GM11168 (cell line): ENCODE data around the gene KRT17.

Experiments used
- in situ Hi-C: fragments of 300-500 bp; cut with MboI; formaldehyde crosslinking; loops from one replicate; pipeline ENCODE4 v1.12.0; 2022; ENCODE audit warnings: low sequenced_read_pairs; ENCODE audit not compliant: unreplicated experiment

KRT17 gene

DNA sequence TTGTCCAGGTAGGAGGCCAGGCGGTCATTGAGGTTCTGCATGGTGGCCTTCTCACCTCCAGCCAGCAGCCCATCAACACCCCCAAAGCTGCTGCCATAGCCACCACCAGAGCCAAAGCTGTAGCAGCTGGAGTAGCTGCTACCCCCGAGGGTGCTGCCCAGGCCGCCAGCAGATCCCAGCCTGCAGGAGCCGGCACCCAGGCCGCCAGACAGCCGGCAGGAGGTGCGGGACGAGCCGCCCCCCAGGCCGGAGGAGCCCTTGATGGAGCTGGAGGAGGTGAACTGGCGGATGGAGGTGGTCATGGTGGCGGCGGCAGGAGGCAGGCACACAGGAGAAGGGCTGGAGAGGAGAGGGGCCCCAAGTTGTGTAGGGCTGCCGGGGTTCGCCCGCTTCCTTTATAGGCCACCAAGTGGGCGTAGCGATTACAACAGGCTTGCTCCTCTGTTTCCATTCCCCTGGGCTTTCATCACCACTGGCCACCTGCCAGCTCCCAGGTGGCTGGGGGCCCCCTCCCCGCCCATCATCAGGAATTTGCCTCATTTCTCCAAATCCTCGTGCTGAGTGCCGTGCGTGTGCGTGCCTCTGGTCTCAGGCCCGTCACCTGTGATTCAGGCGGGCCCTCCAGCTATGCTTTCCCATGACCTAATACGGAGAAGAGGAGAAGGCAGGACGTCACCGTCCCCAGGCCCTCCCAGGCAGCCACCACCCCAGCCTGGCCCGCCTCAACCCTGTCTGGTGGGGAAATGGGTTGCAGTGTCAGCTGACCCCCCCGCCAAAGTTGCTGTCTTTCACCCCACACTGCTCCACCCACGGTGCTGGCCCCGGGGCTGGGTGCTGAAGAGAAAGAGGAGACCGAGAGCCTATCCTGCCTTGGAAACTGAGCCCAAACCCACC is at the start of gene KRT17:
Gene KRT17 (minus strand): TSS at position 368 of the 894 bp plus-strand sequence. CDS start 66 bp downstream, at position 302.
- in situ Hi-C loops: no loop called here

- in situ Hi-C loops: loop anchor here (25.0 kb wide), 2 partner anchors 760 to 1060 kb away; no protein-coding TSS in a partner anchor
Observed at GRCh38 chr17:41672153-41672552, 47.8 kb upstream of the KRT17 start.

GRCh38 chr17:41667280-41668041 is 43.1 kb upstream of the KRT17 start:
- in situ Hi-C loops: loop anchor here (25.0 kb wide), 2 partner anchors 755 to 1055 kb away; no protein-coding TSS in a partner anchor

GRCh38 chr17:41666708-41667279 is 42.4 kb upstream of the KRT17 start:
- in situ Hi-C loops: loop anchor here (25.0 kb wide), 2 partner anchors 754 to 1054 kb away; no protein-coding TSS in a partner anchor

- in situ Hi-C loops: loop anchor here (25.0 kb wide), 2 partner anchors 754 to 1054 kb away; no protein-coding TSS in a partner anchor
Observed at GRCh38 chr17:41666237-41666641, 41.9 kb upstream of the KRT17 start.

GRCh38 chr17:41665566-41666236 is 41.3 kb upstream of the KRT17 start:
- in situ Hi-C loops: loop anchor here (25.0 kb wide), 2 partner anchors 753 to 1053 kb away; no protein-coding TSS in a partner anchor

DNA sequence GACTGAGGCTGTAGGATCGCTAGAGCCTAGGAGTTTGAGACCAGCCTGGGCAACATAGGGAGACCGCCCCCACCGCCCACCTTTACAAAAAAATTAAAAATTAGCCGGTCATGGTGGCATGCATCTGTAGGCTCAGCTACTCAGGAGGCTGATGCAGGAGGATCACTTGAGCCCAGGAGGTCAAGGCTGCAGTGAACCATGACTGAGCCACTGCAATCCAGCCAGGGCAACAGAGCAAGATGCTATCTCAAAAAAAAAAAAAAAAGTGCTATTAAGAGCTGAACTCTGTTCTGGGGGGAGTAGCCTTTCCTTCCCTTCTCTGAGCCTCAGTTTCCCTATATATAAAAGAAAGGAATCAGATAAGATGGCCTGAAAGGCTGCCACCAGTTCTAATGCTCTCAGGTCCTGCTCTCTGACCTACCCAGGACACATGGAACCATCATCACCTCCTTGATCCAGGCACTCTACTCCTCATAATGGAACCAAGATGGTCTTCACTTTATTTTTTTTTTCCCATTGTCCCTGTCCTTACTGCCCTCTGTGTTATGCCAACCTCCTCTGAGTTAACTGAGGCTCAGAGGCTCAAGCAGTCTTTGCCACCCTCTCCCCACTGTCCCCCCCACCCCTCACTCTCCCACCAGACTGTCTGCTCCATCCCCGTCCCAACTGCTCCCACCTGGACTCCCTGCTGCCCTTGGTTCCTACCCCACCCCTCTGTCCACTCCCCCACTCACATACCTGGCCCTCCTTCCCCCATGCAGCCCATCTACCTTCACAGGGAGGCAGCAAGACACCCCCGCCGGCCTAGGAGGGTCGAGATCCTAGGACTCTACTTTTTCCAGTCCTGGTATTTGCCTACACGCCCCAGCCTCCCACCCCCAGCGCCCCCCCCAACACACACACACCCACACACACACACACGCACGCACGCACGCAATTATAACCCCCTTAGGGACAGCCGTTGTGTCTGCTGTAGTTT is 40.5 kb upstream of the KRT17 start:
- in situ Hi-C loops: loop anchor here (25.0 kb wide), 2 partner anchors 753 to 1053 kb away; no protein-coding TSS in a partner anchor

- in situ Hi-C loops: loop anchor here (25.0 kb wide), 2 partner anchors 752 to 1052 kb away; no protein-coding TSS in a partner anchor
Observed at GRCh38 chr17:41664172-41664457, 39.7 kb upstream of the KRT17 start.

- in situ Hi-C loops: loop anchor here (25.0 kb wide), 2 partner anchors 751 to 1051 kb away; no protein-coding TSS in a partner anchor
Observed at GRCh38 chr17:41663451-41664171, 39.2 kb upstream of the KRT17 start.

DNA sequence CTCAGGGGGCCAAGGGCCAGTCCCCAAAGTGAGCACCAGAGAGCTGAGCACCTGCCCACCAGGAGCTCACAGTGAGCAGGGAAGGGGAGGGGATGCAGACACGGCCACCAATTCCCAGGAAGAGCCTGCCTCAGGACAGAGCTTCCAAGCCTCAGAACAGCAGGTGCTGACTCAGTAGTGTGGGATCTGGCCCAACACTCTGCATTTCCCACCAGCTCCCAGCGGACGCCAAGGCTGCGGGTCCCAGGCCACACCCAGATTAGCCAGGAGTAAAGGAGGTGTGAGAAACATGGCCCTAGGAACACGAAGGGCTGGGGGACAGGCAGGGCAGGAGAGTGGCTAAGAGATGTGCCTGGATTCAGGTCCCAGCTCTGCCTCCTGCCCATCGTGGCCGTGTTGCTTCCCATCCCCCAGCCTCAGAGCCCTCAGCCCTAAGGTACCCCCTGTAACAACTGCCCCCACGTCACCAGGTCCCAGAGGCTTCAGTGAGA is 35.9 kb upstream of the KRT17 start:
- in situ Hi-C loops: loop anchor here (25.0 kb wide), 2 partner anchors 748 to 1048 kb away; no protein-coding TSS in a partner anchor

DNA sequence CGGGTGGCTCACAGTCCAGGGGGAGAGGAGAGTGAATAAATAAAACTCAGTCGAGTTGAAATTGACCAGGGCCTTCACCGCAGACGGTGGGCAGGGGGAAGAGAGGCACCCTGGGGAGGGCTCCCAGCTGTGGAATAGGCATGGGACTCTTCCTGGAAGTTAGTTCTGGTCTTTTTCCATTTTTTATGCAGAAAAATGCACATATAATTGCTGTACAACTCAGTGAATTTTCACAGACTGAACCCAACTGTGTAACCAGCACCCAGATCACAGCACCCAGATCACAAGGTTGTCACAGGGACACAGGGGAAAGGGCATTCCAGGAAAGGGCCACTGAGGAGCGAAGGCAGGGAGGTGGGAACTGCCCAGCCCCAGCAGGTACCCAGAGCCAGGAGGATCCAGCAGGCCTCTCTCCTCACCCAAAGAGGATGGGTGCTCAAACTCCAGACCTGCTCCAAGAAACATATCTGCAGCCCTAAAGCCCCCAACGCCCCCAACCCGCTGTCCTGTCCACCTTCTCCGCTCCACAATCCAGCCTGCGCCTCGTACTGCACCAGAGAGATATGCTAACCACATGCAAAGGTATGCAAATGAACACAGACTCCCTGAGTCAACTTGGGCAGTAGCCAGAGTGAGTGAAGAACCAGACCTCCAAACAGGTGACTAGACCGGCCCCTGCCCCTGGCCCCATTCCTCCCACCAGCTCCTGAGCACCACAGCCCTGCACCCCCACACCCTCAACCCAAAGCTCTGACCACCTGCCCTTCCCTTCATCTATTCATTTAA is 35.2 kb upstream of the KRT17 start:
- in situ Hi-C loops: loop anchor here (25.0 kb wide), 2 partner anchors 747 to 1047 kb away; no protein-coding TSS in a partner anchor

- in situ Hi-C loops: loop anchor here (25.0 kb wide), 2 partner anchors 747 to 1047 kb away; no protein-coding TSS in a partner anchor
Observed at GRCh38 chr17:41658846-41659245, 34.5 kb upstream of the KRT17 start.

GRCh38 chr17:41657936-41658335 is 33.6 kb upstream of the KRT17 start:
- in situ Hi-C loops: loop anchor here (25.0 kb wide), 2 partner anchors 746 to 1046 kb away; no protein-coding TSS in a partner anchor

GRCh38 chr17:41657176-41657754 is 32.9 kb upstream of the KRT17 start:
- in situ Hi-C loops: loop anchor here (25.0 kb wide), 2 partner anchors 745 to 1045 kb away; no protein-coding TSS in a partner anchor

DNA sequence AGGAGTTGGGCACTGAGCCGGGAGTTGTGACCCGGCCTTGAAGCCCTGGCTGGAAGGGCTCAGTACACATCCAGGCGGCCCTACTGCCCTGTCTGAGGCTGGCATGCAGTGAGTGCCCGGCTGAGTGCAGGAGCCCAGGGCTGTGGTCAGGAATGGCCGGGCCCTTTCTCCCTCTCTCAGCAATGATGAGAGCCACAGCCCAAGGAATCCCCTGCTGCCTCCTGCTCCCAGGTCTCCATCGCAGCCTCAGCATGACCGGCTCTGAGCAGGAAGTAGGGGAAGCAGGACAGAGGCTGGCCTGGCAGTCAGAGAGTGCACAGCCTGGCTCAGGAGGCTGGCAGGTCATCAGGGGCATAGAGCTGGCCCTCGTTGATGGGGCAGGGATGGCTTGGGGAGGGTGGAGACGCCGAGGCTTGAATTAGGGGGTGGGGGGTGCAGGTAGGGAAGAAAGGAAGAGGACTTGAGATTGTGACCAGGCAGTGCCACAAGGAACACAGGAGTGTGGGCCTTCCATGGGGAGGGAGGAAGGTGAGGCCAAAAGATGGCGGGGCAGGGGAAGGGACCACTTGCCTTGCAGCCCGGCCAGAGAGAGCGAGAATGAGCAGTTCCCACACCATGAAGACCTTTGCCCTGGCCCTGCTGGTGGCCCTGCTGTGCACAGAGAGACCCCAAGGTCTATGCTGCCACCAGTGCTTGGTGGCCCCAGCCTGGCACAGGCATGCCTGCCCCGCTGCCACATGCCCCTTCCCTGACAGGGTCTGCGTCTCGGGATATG is 32.1 kb upstream of the KRT17 start:
- in situ Hi-C loops: loop anchor here (25.0 kb wide), 2 partner anchors 744 to 1044 kb away; no protein-coding TSS in a partner anchor
